GM18861 (cell line): ENCODE data around the gene ABTB2.

Experiments
- ATAC-seq: cut with Tn5 transposase; IDR thresholded peaks from one replicate; pipeline ENCODE4 v1.9.1; 2021; ENCODE audit not compliant: unreplicated experiment

The ABTB2 gene

DNA sequence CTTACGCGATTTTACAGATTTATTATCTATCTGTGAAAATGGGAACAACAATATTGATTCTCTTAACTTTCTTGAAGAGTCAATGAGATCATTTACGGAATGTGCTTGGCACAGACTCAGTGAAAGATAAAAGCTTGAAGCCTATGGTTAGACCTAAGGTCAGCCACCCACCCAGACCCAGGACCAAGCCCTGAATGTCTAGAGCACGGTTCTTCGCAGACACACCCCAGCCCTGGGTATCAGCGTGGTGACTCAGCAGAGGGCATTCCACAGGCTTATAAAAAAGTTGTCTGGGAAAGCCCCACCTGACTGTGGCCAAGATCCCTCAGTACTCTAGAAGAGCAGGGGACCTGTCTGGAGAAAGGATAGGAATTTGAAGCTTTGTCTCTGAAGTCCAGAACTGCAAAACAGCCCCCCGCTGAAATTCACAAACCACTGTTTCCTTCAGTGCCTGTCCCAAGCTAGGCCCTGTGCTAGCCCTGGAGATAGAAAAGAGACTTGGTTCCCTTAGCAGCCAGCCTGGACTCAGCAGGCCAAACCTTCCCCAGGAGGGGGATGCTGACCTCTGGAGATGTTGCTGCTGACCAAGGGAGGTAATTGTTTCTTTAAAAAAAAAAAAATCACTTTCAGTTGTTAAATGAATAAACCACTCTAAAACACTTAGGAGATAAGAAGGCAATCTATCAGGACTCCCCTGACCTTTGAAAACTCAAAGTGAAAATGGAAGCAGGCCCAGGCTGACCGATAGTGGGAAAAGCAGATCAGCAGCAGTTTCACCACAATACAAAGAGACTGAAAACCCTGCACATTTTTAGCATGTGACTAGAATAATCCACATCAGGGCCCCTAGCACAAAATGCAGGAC, 114.0 kb downstream of the ABTB2 start:
- ATAC-seq, result peak; percentile 75

- no peak for ATAC-seq
These were observed 115.7 kb downstream of the ABTB2 start for GRCh38 chr11:34242037-34242625.

- ATAC-seq, result no peak
These were observed 117.7 kb downstream of the ABTB2 start for GRCh38 chr11:34240150-34240494.

DNA sequence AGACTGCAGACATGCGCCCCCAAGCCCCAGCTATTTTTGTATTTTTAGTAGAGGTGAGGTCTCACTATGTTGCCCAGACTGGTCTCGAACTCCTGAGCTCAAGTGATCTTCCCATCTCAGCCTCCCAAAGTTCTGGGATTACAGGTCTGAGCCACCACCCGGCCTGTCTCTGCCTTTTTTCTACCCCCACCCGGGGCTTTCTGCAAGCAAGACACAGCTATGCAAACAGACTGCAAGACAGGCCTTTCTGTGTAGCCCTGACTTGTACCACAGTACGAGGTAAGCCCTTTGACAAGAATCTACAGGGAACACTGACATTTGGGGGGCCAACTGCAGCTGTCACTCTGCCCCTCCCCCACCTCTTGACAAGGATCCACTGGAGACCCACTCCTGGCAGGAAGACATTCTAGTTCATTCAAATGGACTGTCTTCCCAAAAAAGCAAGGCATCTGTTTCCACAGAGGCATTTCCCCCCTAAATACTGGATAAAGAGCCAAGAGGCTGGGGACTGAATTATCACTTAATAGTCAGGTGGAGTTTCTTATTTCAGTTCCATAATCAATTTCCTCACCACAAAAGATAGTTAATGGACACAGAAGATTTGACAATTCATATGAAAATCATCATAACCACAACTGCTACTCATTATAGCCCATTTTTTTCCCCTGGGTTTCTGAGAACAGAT, 118.2 kb downstream of the ABTB2 start:
- peak; percentile 29 for ATAC-seq

DNA sequence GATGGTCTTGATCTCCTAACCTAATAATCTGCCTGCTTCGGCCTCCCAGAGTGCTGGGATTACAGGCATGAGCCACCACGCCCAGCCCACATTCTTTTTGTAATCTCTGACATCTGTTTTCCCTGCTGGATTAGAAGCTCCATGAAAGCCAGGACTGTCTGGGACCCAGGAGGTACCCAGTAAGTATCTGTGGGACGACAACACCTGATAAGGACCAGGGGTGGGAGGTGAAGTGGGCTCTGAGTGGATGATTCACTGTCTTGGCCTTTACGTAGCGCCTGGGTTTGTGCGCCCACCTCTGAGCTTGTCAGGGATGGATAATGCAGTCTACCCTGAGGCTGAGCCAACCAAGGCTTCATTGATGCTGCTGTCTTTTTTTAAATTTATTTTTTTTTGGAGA, 118.8 kb downstream of the ABTB2 start:
- no peak for ATAC-seq

DNA sequence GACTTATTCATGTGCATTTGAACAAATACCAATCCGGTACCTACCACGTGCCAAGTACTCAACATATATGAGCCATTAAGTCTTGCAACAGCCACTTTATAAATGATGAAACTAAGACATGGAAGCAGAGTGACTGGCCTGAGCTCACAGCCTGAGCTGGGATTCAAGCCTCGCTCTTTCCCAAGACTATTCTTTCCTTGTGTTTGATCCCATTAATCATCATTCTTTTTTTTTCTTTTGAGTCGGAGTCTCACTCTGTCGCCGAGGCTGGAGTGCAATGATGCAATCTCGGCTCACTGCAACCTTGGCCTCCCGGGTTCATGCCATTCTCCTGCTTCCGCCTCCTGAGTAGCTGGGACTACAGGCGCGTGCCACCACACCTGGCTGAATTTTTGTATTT, 119.3 kb downstream of the ABTB2 start:
- ATAC-seq, result no peak

- no peak for ATAC-seq
These were observed 121.2 kb downstream of the ABTB2 start for GRCh38 chr11:34236572-34236971.

GRCh38 chr11:34235591-34236071, 122.2 kb downstream of the ABTB2 start:
- no peak for ATAC-seq

- ATAC-seq, result peak; percentile 44
These were observed 122.6 kb downstream of the ABTB2 start for GRCh38 chr11:34235189-34235588.

DNA sequence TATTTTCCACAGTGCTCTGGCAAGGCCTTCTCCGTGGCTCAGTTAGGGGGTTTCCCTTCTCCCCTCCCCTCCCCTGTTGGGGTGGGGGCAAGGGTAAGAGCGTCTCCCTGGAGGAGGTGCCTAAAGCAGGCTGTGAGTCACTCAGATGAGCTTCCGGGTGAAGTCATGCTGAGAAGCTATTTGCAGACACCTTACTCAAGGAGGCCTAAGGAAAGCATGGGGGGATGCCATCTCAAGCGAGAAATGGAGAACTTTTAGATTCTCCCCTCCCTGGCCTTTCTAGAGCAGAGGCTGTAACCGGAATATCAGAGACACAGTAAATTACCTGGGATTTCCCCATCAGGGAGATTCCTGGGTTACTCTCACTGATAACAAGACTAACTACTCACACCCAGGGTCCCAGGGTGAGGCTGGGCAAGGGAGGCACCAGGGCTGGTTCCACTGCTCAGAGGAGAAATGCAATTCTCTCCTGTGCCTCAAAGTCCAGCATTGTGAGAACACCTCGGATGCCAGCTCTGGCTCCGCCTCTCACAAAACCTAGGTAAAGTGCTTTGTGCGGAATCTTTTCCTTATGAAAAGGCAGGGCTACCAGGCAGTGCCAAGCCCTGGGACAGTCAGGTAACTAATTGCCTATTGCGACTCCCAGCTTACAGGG, 123.6 kb downstream of the ABTB2 start:
- ATAC-seq, result peak; percentile 71

GRCh38 chr11:34233215-34233614, 124.6 kb downstream of the ABTB2 start:
- no peak for ATAC-seq

- ATAC-seq, result no peak
These were observed 125.0 kb downstream of the ABTB2 start for GRCh38 chr11:34232807-34233206.

GRCh38 chr11:34226210-34226609, 131.6 kb downstream of the ABTB2 start:
- ATAC-seq, result no peak

GRCh38 chr11:34225091-34225490, 132.7 kb downstream of the ABTB2 start:
- no peak for ATAC-seq

- no peak for ATAC-seq
These were observed 133.3 kb downstream of the ABTB2 start for GRCh38 chr11:34224434-34224966.

- no peak for ATAC-seq
These were observed 133.9 kb downstream of the ABTB2 start for GRCh38 chr11:34223907-34224306.

- no peak for ATAC-seq
These were observed 134.6 kb downstream of the ABTB2 start for GRCh38 chr11:34223021-34223813.

GRCh38 chr11:34222030-34222429, 135.8 kb downstream of the ABTB2 start:
- ATAC-seq, result no peak

GRCh38 chr11:34219941-34220370, 137.9 kb downstream of the ABTB2 start:
- ATAC-seq, result no peak

DNA sequence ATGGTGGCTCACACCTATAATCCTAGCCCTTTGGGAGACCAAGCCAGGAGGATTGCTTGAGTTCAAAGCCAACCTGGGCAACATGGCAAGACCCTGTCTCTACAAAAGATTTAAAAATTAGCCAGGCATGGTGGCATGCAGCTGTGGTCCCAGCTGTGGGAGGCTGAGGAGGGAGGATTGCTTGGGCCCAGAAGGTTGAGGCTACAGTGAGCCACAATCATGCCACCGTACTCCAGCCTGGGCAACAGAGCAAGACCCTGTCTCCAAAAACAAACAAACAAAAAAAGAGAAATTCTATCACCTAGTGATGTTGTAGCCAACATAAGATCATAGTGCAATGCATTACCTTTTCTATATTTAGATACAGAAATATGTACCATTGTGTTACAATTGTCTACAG, 138.5 kb downstream of the ABTB2 start:
- no peak for ATAC-seq
